ENCODE measurements around the gene EEFSEC.

EEFSEC gene

GRCh38 chr3:128341659-128342395 is 188.5 kb downstream of the EEFSEC start:
- Histone ChIP-seq H3K4me1 (ENCODE audit: control insufficient read depth in 1 of 2, insufficient read depth in 2 of 2, low read length in 2 of 2) (no peaks in the 10 kb centered on the region), H3K36me3 (ENCODE audit: control insufficient read depth in 1 of 2, insufficient read depth in 2 of 2, low read length in 2 of 2) (peaks cover 8 to 16% of the 10 kb centered on the region in 2 donors), H3K27ac (ENCODE audit: low read length) (no peak overlapping the region), H3K9me3 (ENCODE audit: control insufficient read depth in 1 of 2, low read length in 2 of 2) (no peaks in the 10 kb centered on the region), H3K4me3 (ENCODE audit: low read depth in 1 of 2, low read length in 2 of 2) (no peak overlapping the region), H3K27me3 (ENCODE audit: low read depth, low read length) (no peaks in the 10 kb centered on the region)

GRCh38 chr3:128342701-128343180 is 189.5 kb downstream of the EEFSEC start:
- Histone ChIP-seq H3K27ac (ENCODE audit: low read length) (no peak overlapping the region), H3K9me3 (ENCODE audit: control insufficient read depth in 1 of 2, low read length in 2 of 2) (no peaks in the 10 kb centered on the region)

GRCh38 chr3:128343287-128344051 is 190.2 kb downstream of the EEFSEC start:
- Histone ChIP-seq H3K27me3 (ENCODE audit: low read depth, low read length) (no peaks in the 10 kb centered on the region), H3K4me3 (ENCODE audit: low read depth in 1 of 2, low read length in 2 of 2) (no peak overlapping the region), H3K9me3 (ENCODE audit: control insufficient read depth in 1 of 2, low read length in 2 of 2) (no peaks in the 10 kb centered on the region), H3K4me1 (ENCODE audit: control insufficient read depth in 1 of 2, insufficient read depth in 2 of 2, low read length in 2 of 2) (no peaks in the 10 kb centered on the region), H3K27ac (ENCODE audit: low read length) (no peak overlapping the region), H3K36me3 (ENCODE audit: control insufficient read depth in 1 of 2, insufficient read depth in 2 of 2, low read length in 2 of 2) (peaks cover 5 to 16% of the 10 kb centered on the region in 2 donors)

More at GRCh38 chr3:128342701-128343180, 189.5 kb downstream of the EEFSEC start:
- Histone ChIP-seq H3K36me3 (ENCODE audit: control insufficient read depth in 1 of 2, insufficient read depth in 2 of 2, low read length in 2 of 2) (peaks cover 5 to 16% of the 10 kb centered on the region in 2 donors), H3K4me3 (ENCODE audit: low read depth in 1 of 2, low read length in 2 of 2) (no peak overlapping the region), H3K4me1 (ENCODE audit: control insufficient read depth in 1 of 2, insufficient read depth in 2 of 2, low read length in 2 of 2) (no peaks in the 10 kb centered on the region), H3K27me3 (ENCODE audit: low read depth, low read length) (no peaks in the 10 kb centered on the region)

- H3K4me1 ChIP-seq (ENCODE audit: control insufficient read depth in 1 of 2, insufficient read depth in 2 of 2, low read length in 2 of 2), result no peaks in the 10 kb centered on the region
- H3K27me3 ChIP-seq (ENCODE audit: low read depth, low read length), result no peaks in the 10 kb centered on the region
- H3K27ac ChIP-seq (ENCODE audit: low read length), result no peak overlapping the region
- H3K9me3 ChIP-seq (ENCODE audit: control insufficient read depth in 1 of 2, low read length in 2 of 2), result no peaks in the 10 kb centered on the region
- H3K36me3 ChIP-seq (ENCODE audit: control insufficient read depth in 1 of 2, insufficient read depth in 2 of 2, low read length in 2 of 2), result peaks cover 5 to 16% of the 10 kb centered on the region in 2 donors
- no peak overlapping the region for H3K4me3 ChIP-seq (ENCODE audit: low read depth in 1 of 2, low read length in 2 of 2)
Observed at GRCh38 chr3:128344052-128344735, 190.9 kb downstream of the EEFSEC start.

- Histone ChIP-seq H3K27ac (ENCODE audit: low read length) (no peak overlapping the region), H3K27me3 (ENCODE audit: low read depth, low read length) (no peaks in the 10 kb centered on the region), H3K9me3 (ENCODE audit: control insufficient read depth in 1 of 2, low read length in 2 of 2) (no peaks in the 10 kb centered on the region), H3K4me1 (ENCODE audit: control insufficient read depth in 1 of 2, insufficient read depth in 2 of 2, low read length in 2 of 2) (no peaks in the 10 kb centered on the region), H3K4me3 (ENCODE audit: low read depth in 1 of 2, low read length in 2 of 2) (no peak overlapping the region), H3K36me3 (ENCODE audit: control insufficient read depth in 1 of 2, insufficient read depth in 2 of 2, low read length in 2 of 2) (peaks cover 5 to 16% of the 10 kb centered on the region in 2 donors)
Observed at GRCh38 chr3:128345196-128345595, 191.9 kb downstream of the EEFSEC start.

- peaks cover under 1 to 18% of the 10 kb centered on the region in 2 donors for H3K36me3 ChIP-seq (ENCODE audit: control insufficient read depth in 1 of 2, insufficient read depth in 2 of 2, low read length in 2 of 2)
- H3K27ac ChIP-seq (ENCODE audit: low read length), result no peak overlapping the region
- H3K4me1 ChIP-seq (ENCODE audit: control insufficient read depth in 1 of 2, insufficient read depth in 2 of 2, low read length in 2 of 2), result no peaks in the 10 kb centered on the region
- no peak overlapping the region for H3K4me3 ChIP-seq (ENCODE audit: low read depth in 1 of 2, low read length in 2 of 2)
- no peaks in the 10 kb centered on the region for H3K9me3 ChIP-seq (ENCODE audit: control insufficient read depth in 1 of 2, low read length in 2 of 2)
- H3K27me3 ChIP-seq (ENCODE audit: low read depth, low read length), result no peaks in the 10 kb centered on the region
Observed at GRCh38 chr3:128346562-128346961, 193.3 kb downstream of the EEFSEC start.

- no peak overlapping the region for H3K4me3 ChIP-seq (ENCODE audit: low read depth in 1 of 2, low read length in 2 of 2)
- H3K27ac ChIP-seq (ENCODE audit: low read length), result no peak overlapping the region
- H3K4me1 ChIP-seq (ENCODE audit: control insufficient read depth in 1 of 2, insufficient read depth in 2 of 2, low read length in 2 of 2), result no peaks in the 10 kb centered on the region
- H3K9me3 ChIP-seq (ENCODE audit: control insufficient read depth in 1 of 2, low read length in 2 of 2), result no peaks in the 10 kb centered on the region
- no peaks in the 10 kb centered on the region for H3K27me3 ChIP-seq (ENCODE audit: low read depth, low read length)
- H3K36me3 ChIP-seq (ENCODE audit: control insufficient read depth in 1 of 2, insufficient read depth in 2 of 2, low read length in 2 of 2), result peaks cover 3 to 12% of the 10 kb centered on the region in 2 donors
Observed at GRCh38 chr3:128347282-128347681, 194.0 kb downstream of the EEFSEC start.

- Histone ChIP-seq H3K27me3 (ENCODE audit: low read depth, low read length) (no peaks in the 10 kb centered on the region), H3K9me3 (ENCODE audit: control insufficient read depth in 1 of 2, low read length in 2 of 2) (no peaks in the 10 kb centered on the region), H3K4me1 (ENCODE audit: control insufficient read depth in 1 of 2, insufficient read depth in 2 of 2, low read length in 2 of 2) (no peaks in the 10 kb centered on the region), H3K27ac (ENCODE audit: low read length) (no peak overlapping the region), H3K36me3 (ENCODE audit: control insufficient read depth in 1 of 2, insufficient read depth in 2 of 2, low read length in 2 of 2) (peaks cover 3 to 9% of the 10 kb centered on the region in 2 donors), H3K4me3 (ENCODE audit: low read depth in 1 of 2, low read length in 2 of 2) (no peak overlapping the region)
Observed at GRCh38 chr3:128348075-128348474, 194.8 kb downstream of the EEFSEC start.

- peaks cover 0 to 4% of the 10 kb centered on the region in 2 donors for H3K4me1 ChIP-seq (ENCODE audit: control insufficient read depth in 1 of 2, insufficient read depth in 2 of 2, low read length in 2 of 2)
- H3K4me3 ChIP-seq (ENCODE audit: low read depth in 1 of 2, low read length in 2 of 2), result no peak overlapping the region
- peaks cover 3 to 9% of the 10 kb centered on the region in 2 donors for H3K36me3 ChIP-seq (ENCODE audit: control insufficient read depth in 1 of 2, insufficient read depth in 2 of 2, low read length in 2 of 2)
- no peaks in the 10 kb centered on the region for H3K27me3 ChIP-seq (ENCODE audit: low read depth, low read length)
- H3K9me3 ChIP-seq (ENCODE audit: control insufficient read depth in 1 of 2, low read length in 2 of 2), result no peaks in the 10 kb centered on the region
- H3K27ac ChIP-seq (ENCODE audit: low read length), result no peak overlapping the region
Observed at GRCh38 chr3:128348805-128349531, 195.7 kb downstream of the EEFSEC start.

- H3K9me3 ChIP-seq (ENCODE audit: control insufficient read depth in 1 of 2, low read length in 2 of 2), result no peaks in the 10 kb centered on the region
Observed at GRCh38 chr3:128349963-128350599, 196.8 kb downstream of the EEFSEC start.

More at GRCh38 chr3:128349963-128350599, 196.8 kb downstream of the EEFSEC start:
- H3K36me3 ChIP-seq (ENCODE audit: control insufficient read depth in 1 of 2, insufficient read depth in 2 of 2, low read length in 2 of 2), result peaks cover 3 to 9% of the 10 kb centered on the region in 2 donors
- H3K27ac ChIP-seq (ENCODE audit: low read length), result no peak overlapping the region
- H3K27me3 ChIP-seq (ENCODE audit: low read depth, low read length), result no peaks in the 10 kb centered on the region
- peaks cover 0 to 15% of the 10 kb centered on the region in 2 donors for H3K4me1 ChIP-seq (ENCODE audit: control insufficient read depth in 1 of 2, insufficient read depth in 2 of 2, low read length in 2 of 2)
- H3K4me3 ChIP-seq (ENCODE audit: low read depth in 1 of 2, low read length in 2 of 2), result no peak overlapping the region
